Muscle of leg (tissue), 11 donors: Measurements from ENCODE around the gene BHLHA15. TPM values are rescaled to one million over a fixed set of nuclear protein-coding genes. Genes with fewer than 3 reads are reported as not detected.
"Not testable (repeated sequence)": the region's sequence is repeated elsewhere in the genome, so short reads cannot be mapped to it uniquely, and the experiment has no call there.

Experiments
- DNase-seq: peaks from one replicate; pipeline ENCODE4 v3.0.0; 2013
- H3K27ac ChIP-seq: one replicate; pipeline ENCODE4 v1.5.1; 2013; ENCODE audit warnings: mild to moderate bottlenecking, low read length, control low read depth
- H3K27me3 ChIP-seq: one replicate; pipeline ENCODE4 v1.6.1; 2013; ENCODE audit warnings: low read length; ENCODE audit not compliant: control insufficient read depth, insufficient read depth
- H3K36me3 ChIP-seq: one replicate; pipeline ENCODE4 v1.6.1; 2013; ENCODE audit warnings: low read length; ENCODE audit not compliant: control insufficient read depth, insufficient read depth
- H3K4me1 ChIP-seq: one replicate; pipeline ENCODE4 v1.6.1; 2013; ENCODE audit warnings: low read length; ENCODE audit not compliant: control insufficient read depth, insufficient read depth
- H3K4me3 ChIP-seq: one replicate; pipeline ENCODE4 v1.5.1; 2013; ENCODE audit warnings: low read length, control low read depth
- H3K9me3 ChIP-seq: replicated peaks from 2 replicates; pipeline ENCODE4 v1.6.1; 2013; ENCODE audit warnings: low read depth, low read length; ENCODE audit not compliant: control insufficient read depth
- WGBS: methylation state at CpG from one replicate; pipeline ENCODE4 v1.1.5; 2013; ENCODE audit warnings: missing lambda C conversion rate; ENCODE audit not compliant: insufficient coverage; 5-methylcytosine and 5-hydroxymethylcytosine counted together
- polyA plus RNA-seq, 8 donors: library from polyadenylated mRNA; unstranded; fragments of 120-200 nt; gene quantifications; one replicate each; pipeline versions ENCODE4 v1.2.1 to v1.2.3, GENCODE V29; 2013; ENCODE audit warnings: inconsistent platforms in 1 of 8, low replicate concordance in 1 of 8; ENCODE audit not compliant: insufficient read length in 8 of 8, insufficient read depth in 1 of 8
- total RNA-seq: library from RNA; stranded (reverse); fragments of 120-200 nt; gene quantifications from one replicate; pipeline ENCODE4 v1.2.4, GENCODE V29; 2013

BHLHA15 gene
- total and polyA plus RNA-seq, 9 donors = 0.26 to 1.0 (median 0.41) TPM

- Histone ChIP-seq H3K27me3 (no peaks in the 10 kb centered on the region), H3K27ac (no peak overlapping the region), H3K9me3 (no peaks in the 10 kb centered on the region), H3K36me3 (peaks cover 24% of the 10 kb centered on the region), H3K4me3 (no peak overlapping the region), H3K4me1 (peaks cover 4% of the 10 kb centered on the region)
- DNase-seq = no peak
- 69% methylated on average over 25 of the region's 41 CpGs for WGBS
Observed at GRCh38 chr7:98217623-98218582, 6.7 kb downstream of the BHLHA15 start.

- not testable (repeated sequence) for H3K27me3 ChIP-seq, H3K4me1 ChIP-seq, H3K9me3 ChIP-seq, DNase-seq, H3K27ac ChIP-seq, H3K4me3 ChIP-seq
- WGBS = no CpG with 5 or more reads among the region's 6 CpGs
- H3K36me3 ChIP-seq = peaks cover 26% of the 10 kb centered on the region
Observed at GRCh38 chr7:98219382-98219781, 8.1 kb downstream of the BHLHA15 start.

DNA sequence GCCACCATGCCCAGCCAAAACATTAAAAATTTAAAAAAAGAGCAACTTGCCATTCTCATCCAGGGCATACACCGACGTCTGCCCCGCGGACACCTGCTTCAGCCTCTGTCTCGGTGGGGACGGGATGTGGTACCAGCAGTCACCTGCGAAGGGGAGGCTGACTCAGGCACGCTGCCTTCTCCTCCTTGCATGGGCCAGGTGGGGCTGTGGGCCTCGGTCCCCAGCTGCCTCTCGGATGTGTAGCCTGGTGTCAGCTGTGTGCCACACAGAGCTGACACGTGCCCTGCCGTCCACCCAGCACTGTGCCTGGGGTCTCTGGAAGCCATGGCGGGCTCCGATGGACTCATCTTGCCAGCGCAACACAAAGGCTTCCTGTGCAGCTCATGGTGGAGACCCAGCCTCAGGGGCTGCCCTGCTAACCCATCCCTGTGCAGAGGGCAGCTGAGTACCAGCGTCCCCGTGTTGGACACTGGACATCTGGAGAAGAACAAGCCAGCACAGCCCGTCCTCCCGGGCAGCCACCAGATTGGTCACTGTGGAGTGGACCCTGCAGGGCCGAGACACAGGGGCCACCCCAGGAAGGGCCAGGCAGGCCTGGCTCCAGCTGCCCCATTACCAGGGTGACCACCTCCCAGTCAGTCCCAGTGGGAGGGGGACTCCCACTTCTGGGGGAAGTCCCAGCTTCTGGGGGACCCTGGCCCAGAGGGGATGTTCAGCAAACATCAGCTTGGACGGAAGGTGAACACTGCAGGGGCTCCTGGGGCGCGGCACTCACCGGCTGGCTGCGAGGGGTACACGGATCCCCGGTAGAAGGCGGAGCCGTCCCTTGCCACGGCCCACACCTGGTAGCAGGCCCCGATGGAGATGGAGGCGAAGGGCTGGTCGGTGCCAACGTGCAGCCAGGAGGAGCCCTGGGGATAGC lies 10.6 kb downstream of the BHLHA15 start:
- H3K27ac ChIP-seq = no peak overlapping the region
- no peaks in the 10 kb centered on the region for H3K27me3 ChIP-seq
- DNase-seq = no peak
- WGBS = 94% methylated on average over 34 of the region's 34 CpGs
- no peak overlapping the region for H3K4me3 ChIP-seq
- H3K9me3 ChIP-seq = no peaks in the 10 kb centered on the region
- H3K36me3 ChIP-seq = peaks cover 40% of the 10 kb centered on the region
- peaks cover 4% of the 10 kb centered on the region for H3K4me1 ChIP-seq

DNA sequence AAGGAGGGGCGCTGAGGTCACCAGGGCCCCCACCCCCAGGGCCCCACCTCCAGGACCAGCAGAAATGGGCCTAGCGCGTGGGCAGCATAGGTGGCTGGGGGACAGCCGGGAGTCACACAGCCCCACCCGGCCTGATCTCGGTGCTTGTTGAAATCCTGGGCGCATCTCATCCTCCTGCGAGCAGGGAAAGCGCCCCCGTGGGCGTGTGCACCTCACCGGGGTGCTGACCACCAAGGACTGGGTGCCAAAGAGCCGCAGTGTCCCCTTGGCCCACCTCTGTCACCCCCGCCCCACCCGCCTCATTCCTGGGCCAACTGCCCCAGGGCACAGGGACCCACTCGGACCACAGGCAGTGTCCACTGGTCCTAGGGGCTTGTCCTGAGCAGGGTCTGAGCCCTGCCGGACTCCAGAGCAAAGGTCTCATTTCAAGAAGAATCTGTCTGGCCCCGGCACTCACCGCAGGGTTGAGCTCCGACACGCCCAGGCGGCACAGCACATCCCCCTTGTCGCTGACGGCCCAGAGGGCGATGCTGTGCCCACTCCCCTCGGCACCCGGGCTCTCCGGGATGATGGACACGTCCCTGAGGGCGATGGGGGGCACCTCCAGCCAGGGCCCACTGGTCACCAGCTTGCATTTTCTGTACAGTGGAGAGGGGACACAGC lies 11.4 kb downstream of the BHLHA15 start:
- no peak for DNase-seq
- Histone ChIP-seq H3K4me3 (no peak overlapping the region), H3K27me3 (no peaks in the 10 kb centered on the region), H3K27ac (no peak overlapping the region), H3K4me1 (peaks cover 4% of the 10 kb centered on the region), H3K9me3 (no peaks in the 10 kb centered on the region), H3K36me3 (peaks cover 32% of the 10 kb centered on the region)
- WGBS = 96% methylated on average over 28 of the region's 30 CpGs

GRCh38 chr7:98223351-98223897 lies 12.2 kb downstream of the BHLHA15 start:
- 81% methylated on average over 11 of the region's 15 CpGs for WGBS
- H3K36me3 ChIP-seq = peaks cover 38% of the 10 kb centered on the region

DNA sequence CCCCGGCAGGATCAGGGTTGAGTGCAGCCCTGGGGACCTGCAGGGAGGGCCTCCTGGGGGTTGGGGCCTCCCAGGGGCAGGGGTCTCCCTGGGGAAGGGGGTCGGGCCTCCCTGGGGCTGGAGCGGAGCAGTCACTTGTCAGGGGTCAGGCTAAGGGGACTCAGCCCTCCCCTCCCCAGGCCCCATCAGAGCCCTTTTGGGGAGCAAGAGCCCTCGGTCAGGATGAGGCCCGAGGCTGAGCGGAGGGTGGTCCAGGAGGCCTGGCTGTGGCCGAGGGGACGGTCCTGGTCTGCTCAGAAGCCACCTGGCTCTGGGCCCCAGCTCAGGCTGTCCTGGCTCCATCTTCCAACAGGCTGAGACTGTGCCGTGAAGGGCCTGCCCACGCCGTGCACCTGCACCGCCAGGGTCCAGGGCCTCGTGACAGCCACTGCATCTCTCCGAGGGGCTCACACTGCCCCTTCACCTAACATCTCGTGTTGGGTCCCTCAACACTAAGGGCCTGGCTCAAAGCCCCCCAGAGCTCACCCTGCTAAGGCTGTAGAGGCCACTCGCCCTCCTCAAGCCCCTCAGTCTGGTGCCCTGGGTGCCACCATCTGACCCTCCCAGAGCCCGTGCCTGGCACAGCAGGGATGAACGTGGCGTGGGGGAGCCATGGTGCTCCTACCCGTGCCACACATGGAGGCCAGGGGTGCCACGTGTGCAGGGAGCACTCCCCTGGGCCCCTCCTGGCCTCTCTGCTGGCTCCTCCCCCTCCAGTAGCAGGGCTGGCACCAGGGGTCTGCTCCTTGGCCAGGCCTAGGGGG lies 12.9 kb downstream of the BHLHA15 start:
- no peak overlapping the region for H3K4me3 ChIP-seq
- H3K4me1 ChIP-seq = peaks cover 8% of the 10 kb centered on the region
- no peaks in the 10 kb centered on the region for H3K27me3 ChIP-seq
- no peak overlapping the region for H3K27ac ChIP-seq
- H3K36me3 ChIP-seq = peaks cover 39% of the 10 kb centered on the region
- no peak for DNase-seq
- H3K9me3 ChIP-seq = no peaks in the 10 kb centered on the region
- 74% methylated on average over 21 of the region's 21 CpGs for WGBS

More at GRCh38 chr7:98223351-98223897, 12.2 kb downstream of the BHLHA15 start:
- Histone ChIP-seq H3K4me1 (peaks cover 1% of the 10 kb centered on the region), H3K9me3 (no peaks in the 10 kb centered on the region), H3K27ac (no peak overlapping the region), H3K27me3 (no peaks in the 10 kb centered on the region), H3K4me3 (no peak overlapping the region)
- DNase-seq = no peak

DNA sequence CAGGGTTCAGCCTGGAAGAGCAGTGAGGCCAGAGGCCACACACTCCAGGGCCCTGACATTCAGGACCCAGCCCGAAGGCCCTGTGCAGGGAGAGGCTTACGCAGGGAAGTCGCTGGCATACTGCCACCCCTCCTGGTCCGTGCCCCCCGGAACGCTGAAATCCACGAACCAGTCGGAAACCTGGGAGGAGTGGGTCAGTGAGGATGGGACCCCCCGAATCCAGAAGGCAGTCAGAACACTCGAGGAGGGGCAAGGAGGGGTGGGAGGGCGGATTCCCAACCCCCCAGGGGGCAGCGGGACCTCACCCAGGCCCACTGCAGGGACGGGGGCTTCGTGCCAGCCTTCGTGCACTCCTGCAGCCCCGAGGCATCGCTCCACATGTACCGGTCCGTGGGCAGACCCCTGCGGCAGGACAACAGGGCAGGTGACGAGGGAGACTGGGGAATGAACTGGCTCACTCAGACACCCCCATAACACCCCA lies 13.5 kb downstream of the BHLHA15 start:
- Histone ChIP-seq H3K4me3 (no peak overlapping the region), H3K36me3 (peaks cover 43% of the 10 kb centered on the region), H3K9me3 (no peaks in the 10 kb centered on the region), H3K27me3 (no peaks in the 10 kb centered on the region), H3K4me1 (peaks cover 11% of the 10 kb centered on the region), H3K27ac (no peak overlapping the region)
- 83% methylated on average over 12 of the region's 21 CpGs for WGBS
- no peak for DNase-seq

- H3K27me3 ChIP-seq = no peaks in the 10 kb centered on the region
- no peak for DNase-seq
- peaks cover 48% of the 10 kb centered on the region for H3K36me3 ChIP-seq
- whole genome bisulfite sequencing = 89% methylated on average over 9 of the region's 16 CpGs
- H3K4me1 ChIP-seq = peaks cover 11% of the 10 kb centered on the region
- no peaks in the 10 kb centered on the region for H3K9me3 ChIP-seq
- H3K27ac ChIP-seq = no peak overlapping the region
- no peak overlapping the region for H3K4me3 ChIP-seq
Observed at GRCh38 chr7:98225913-98226614, 14.8 kb downstream of the BHLHA15 start.
